GM12891 (cell line): ENCODE measurements around the gene BRI3BP. TPM values are rescaled to one million over a fixed set of nuclear protein-coding genes. Genes with fewer than 3 reads are reported as not detected.

ENCODE experiments used
- DNase-seq: peaks from one replicate; pipeline ENCODE4 v3.0.0; 2011; ENCODE audit warnings: low spot score; ENCODE audit not compliant: insufficient read length
- FAIRE-seq: peaks from 2 replicates; lab custom pipeline; 2011; peaks lifted over from hg19 to GRCh38; lab: Jason Lieb, UNC
- PAX5 ChIP-seq: IDR thresholded peaks from 2 replicates; pipeline ENCODE4 v1.6.1; 2011; ENCODE audit warnings: low read length, moderate library complexity, mild to moderate bottlenecking; ENCODE audit not compliant: insufficient read depth, severe bottlenecking
- POLR2A ChIP-seq: IDR thresholded peaks from 2 replicates; pipeline ENCODE4 v1.6.1; 2011; ENCODE audit warnings: low read depth, low read length, control low read depth
- POLR2AphosphoS5 ChIP-seq: IDR thresholded peaks from 2 replicates; pipeline ENCODE4 v1.6.1; 2011; ENCODE audit warnings: low read depth, low read length, control low read depth
- POU2F2 ChIP-seq: IDR thresholded peaks from 2 replicates; pipeline ENCODE4 v1.6.1; 2011; ENCODE audit warnings: low read depth, mild to moderate bottlenecking, control low read depth, low read length, moderate library complexity
- SPI1 ChIP-seq: IDR thresholded peaks from 2 replicates; pipeline ENCODE4 v1.6.1; 2011; ENCODE audit warnings: low read depth, low read length, control low read depth
- TAF1 ChIP-seq: IDR thresholded peaks from 2 replicates; pipeline ENCODE4 v1.6.1; 2011; ENCODE audit warnings: low read depth, low read length, control low read depth
- polyA plus RNA-seq: library from polyadenylated mRNA; unstranded; fragments of >200 nt; gene quantifications from one replicate; pipeline ENCODE4 v1.2.1, GENCODE V29; 2012; ENCODE audit warnings: low read depth, missing spikeins, inconsistent platforms; ENCODE audit not compliant: missing spikeins

The BRI3BP gene
- 11.0 TPM for polyA plus RNA-seq

DNA sequence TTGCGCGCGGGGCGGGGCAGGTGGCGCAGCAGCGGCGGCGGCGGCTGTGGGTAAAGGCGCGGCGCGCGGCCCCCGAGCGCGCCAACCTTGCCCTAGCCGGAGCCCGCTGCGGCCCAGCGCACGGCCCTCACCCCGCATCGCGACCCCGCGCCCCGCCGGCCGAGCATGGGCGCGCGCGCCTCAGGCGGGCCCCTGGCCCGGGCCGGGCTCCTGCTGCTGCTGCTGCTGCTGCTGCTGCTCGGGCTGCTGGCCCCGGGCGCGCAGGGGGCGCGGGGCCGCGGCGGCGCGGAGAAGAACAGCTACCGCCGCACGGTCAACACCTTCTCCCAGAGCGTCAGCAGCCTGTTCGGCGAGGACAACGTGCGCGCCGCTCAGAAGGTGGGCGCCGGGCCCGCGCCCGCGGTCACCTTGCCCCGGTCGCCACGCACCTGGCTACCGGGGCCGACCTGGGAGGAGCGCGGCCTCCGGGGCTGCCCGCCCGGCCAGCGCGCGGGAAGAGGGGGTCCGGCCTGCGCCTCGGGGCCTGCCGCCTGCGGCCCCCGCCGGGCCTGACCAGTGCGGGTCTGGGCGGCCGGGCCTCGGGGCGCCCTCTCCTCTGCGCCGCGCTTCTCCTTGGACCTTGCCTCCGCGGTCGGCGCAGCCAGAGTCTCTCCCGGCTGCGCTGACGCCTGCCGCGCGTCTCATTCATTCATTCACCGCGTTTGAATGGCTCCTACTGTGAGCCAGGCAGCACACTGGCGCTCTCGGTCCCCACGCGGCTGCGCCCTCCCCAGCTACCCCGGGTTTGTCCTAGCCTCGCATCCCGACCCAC, at the start of gene BRI3BP:
Gene BRI3BP (plus strand): TSS at position 20 of the 811 bp plus-strand sequence. CDS start 146 bp downstream, at position 166.
- TF ChIP-seq POU2F2 (no peak; the same call in 1 of the 2 replicates), SPI1 (no peak), POLR2A (no peak), PAX5 (no peak), POLR2AphosphoS5 (no peak), TAF1 (no peak)
- DNase-seq: no peak
- peak; percentile 38 for FAIRE-seq

DNA sequence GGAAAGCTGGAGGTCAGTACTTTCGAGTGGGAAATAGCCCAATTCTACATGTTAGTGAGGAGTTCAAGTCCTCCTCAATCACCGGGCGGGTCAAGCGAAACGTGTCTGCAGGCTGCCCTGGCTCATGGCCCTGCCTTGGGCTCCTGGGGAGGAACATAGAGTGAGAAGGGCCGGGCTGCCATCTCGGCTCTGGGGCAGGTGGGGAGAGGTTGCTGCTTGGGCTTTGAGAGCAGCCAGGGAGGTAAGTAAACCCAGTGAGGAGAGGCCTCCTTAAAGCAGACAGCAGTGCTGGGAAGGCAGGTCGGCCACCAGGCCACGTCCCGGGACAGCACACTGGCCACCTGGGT, 47.0 kb upstream of the BRI3BP start:
- DNase-seq (no peak), FAIRE-seq (no peak)
- TF ChIP-seq POLR2A (no peak), TAF1 (no peak), SPI1 (no peak), PAX5 (no peak), POLR2AphosphoS5 (no peak), POU2F2 (no peak)

- TF ChIP-seq POU2F2 (no peak), SPI1 (no peak), POLR2A (no peak)
- FAIRE-seq: no peak
- no peak for DNase-seq
Measured at GRCh38 chr12:124947013-124947412, 46.4 kb upstream of the BRI3BP start.

GRCh38 chr12:124947561-124948398, 45.7 kb upstream of the BRI3BP start:
- DNase-seq: no peak
- FAIRE-seq: no peak

GRCh38 chr12:124949066-124949465, 44.4 kb upstream of the BRI3BP start:
- TF ChIP-seq SPI1 (no peak), POLR2A (no peak), POU2F2 (no peak), POLR2AphosphoS5 (no peak), TAF1 (no peak), PAX5 (no peak)
- FAIRE-seq (no peak), DNase-seq (no peak)

More at GRCh38 chr12:124947561-124948398, 45.7 kb upstream of the BRI3BP start:
- TF ChIP-seq POU2F2 (no peak), PAX5 (no peak), SPI1 (no peak), POLR2AphosphoS5 (no peak), TAF1 (no peak), POLR2A (no peak)

GRCh38 chr12:124949779-124950728, 43.4 kb upstream of the BRI3BP start:
- DNase-seq: peak; percentile 13
- no peak for FAIRE-seq
- TF ChIP-seq TAF1 (no peak), PAX5 (no peak), POLR2AphosphoS5 (no peak), POLR2A (no peak), POU2F2 (no peak), SPI1 (no peak)

DNA sequence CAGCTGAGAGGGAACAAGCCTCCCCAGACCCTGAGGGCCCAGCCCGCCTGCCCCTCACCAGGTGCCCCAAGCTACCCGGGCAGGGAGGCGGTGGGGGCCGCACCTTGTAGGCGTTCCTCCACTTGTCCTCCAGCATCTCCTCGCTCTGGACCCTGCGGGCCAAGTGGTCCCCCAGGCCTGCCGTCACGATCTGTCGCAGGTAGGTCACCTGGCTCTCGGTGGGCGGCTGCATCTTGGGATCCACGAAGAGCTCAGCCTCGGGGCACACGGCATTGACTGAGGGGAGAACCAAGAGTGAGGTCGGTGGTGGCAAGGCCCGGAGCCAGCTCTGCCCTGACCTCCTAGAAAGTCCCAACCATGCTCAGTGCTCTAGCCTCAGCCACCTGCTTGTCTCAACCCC, 41.1 kb upstream of the BRI3BP start:
- FAIRE-seq (no peak), DNase-seq (peak; percentile 27)
- TF ChIP-seq POLR2AphosphoS5 (no peak), SPI1 (no peak), POU2F2 (no peak), POLR2A (no peak), TAF1 (no peak), PAX5 (no peak)

GRCh38 chr12:124952801-124953200, 40.6 kb upstream of the BRI3BP start:
- DNase-seq: peak; percentile 7
- FAIRE-seq: no peak
- TF ChIP-seq POLR2A: no peak
- no peak for TF ChIP-seq POU2F2
- no peak for TF ChIP-seq POLR2AphosphoS5
- TF ChIP-seq SPI1: no peak
- TF ChIP-seq TAF1: no peak
- TF ChIP-seq PAX5: no peak
